ENCODE data around the gene ZNF638.
"Not testable (repeated sequence)": the region's sequence is repeated elsewhere in the genome, so short reads cannot be mapped to it uniquely, and the experiment has no call there.

The ZNF638 gene

GRCh38 chr2:71416866-71417265, 85.3 kb downstream of the ZNF638 start:
- not testable (repeated sequence) for DNase-seq

- no peak for DNase-seq
Observed at GRCh38 chr2:71417300-71418202, 86.0 kb downstream of the ZNF638 start.

GRCh38 chr2:71419145-71419544, 87.6 kb downstream of the ZNF638 start:
- no peak for DNase-seq

- no peak for DNase-seq
Observed at GRCh38 chr2:71419976-71420375, 88.4 kb downstream of the ZNF638 start.

GRCh38 chr2:71422786-71423185, 91.2 kb downstream of the ZNF638 start:
- DNase-seq: no peak

GRCh38 chr2:71423817-71424420, 92.3 kb downstream of the ZNF638 start:
- DNase-seq: peak; percentile 16

GRCh38 chr2:71426721-71427120, 95.1 kb downstream of the ZNF638 start:
- DNase-seq: no peak

GRCh38 chr2:71428472-71429383, 97.1 kb downstream of the ZNF638 start:
- DNase-seq: no peak

GRCh38 chr2:71445142-71445541, 113.6 kb downstream of the ZNF638 start:
- DNase-seq: not testable (repeated sequence)

GRCh38 chr2:71446505-71446904, 114.9 kb downstream of the ZNF638 start:
- no peak for DNase-seq

- no peak for DNase-seq
Observed at GRCh38 chr2:71449343-71449742, 117.8 kb downstream of the ZNF638 start.

- DNase-seq: no peak
Observed at GRCh38 chr2:71451705-71452104, 120.1 kb downstream of the ZNF638 start.

- peak; percentile 74 for DNase-seq
Observed at GRCh38 chr2:71452565-71452964, 121.0 kb downstream of the ZNF638 start.

- no peak for DNase-seq
Observed at GRCh38 chr2:71453404-71454220, 122.0 kb downstream of the ZNF638 start, which contains the start of gene DYSF. DYSF (plus strand) TSS chr2:71453561.

- no peak for DNase-seq
Observed at GRCh38 chr2:71454221-71455010, 122.8 kb downstream of the ZNF638 start.

GRCh38 chr2:71455011-71455740, 123.6 kb downstream of the ZNF638 start:
- DNase-seq: no peak

- no peak for DNase-seq
Observed at GRCh38 chr2:71455741-71456569, 124.4 kb downstream of the ZNF638 start.

GRCh38 chr2:71456617-71457016, 125.0 kb downstream of the ZNF638 start:
- DNase-seq: no peak

GRCh38 chr2:71457123-71457915, 125.7 kb downstream of the ZNF638 start:
- no peak for DNase-seq

Data from NCI-H82 (cell line).